ENCODE measurements around the gene FAM117A.

The FAM117A gene

GRCh38 chr17:49763735-49764558 is at the start of gene FAM117A:
TSS of gene FAM117A (minus strand) at chr17:49764131. CDS start at chr17:49764087, 44 bp downstream.
- peak; percentile 99 for DNase-seq (ENCODE audit: low read depth, low spot score)

- no peak for DNase-seq (ENCODE audit: low read depth, low spot score)
These were observed 45.1 kb upstream of the FAM117A start for GRCh38 chr17:49809056-49809455.

GRCh38 chr17:49798738-49799137 is 34.8 kb upstream of the FAM117A start:
- no peak for DNase-seq (ENCODE audit: low read depth, low spot score)

GRCh38 chr17:49798182-49798581 is 34.3 kb upstream of the FAM117A start:
- DNase-seq (ENCODE audit: low read depth, low spot score), result no peak

- DNase-seq (ENCODE audit: low read depth, low spot score), result no peak
These were observed 31.4 kb upstream of the FAM117A start for GRCh38 chr17:49795372-49795771.

GRCh38 chr17:49793309-49793708 is 29.4 kb upstream of the FAM117A start:
- no peak for DNase-seq (ENCODE audit: low read depth, low spot score)

- no peak for DNase-seq (ENCODE audit: low read depth, low spot score)
These were observed 25.3 kb upstream of the FAM117A start for GRCh38 chr17:49789243-49789578.

- peak; percentile 100 for DNase-seq (ENCODE audit: low read depth, low spot score)
These were observed 24.7 kb upstream of the FAM117A start, which contains the start of gene KAT7 for GRCh38 chr17:49788478-49789242. TSS of gene KAT7 (plus strand) at chr17:49788681. CDS start at chr17:49788835, 154 bp downstream.

GRCh38 chr17:49787884-49788477 is 24.1 kb upstream of the FAM117A start:
- no peak for DNase-seq (ENCODE audit: low read depth, low spot score)

- DNase-seq (ENCODE audit: low read depth, low spot score), result no peak
These were observed 20.7 kb upstream of the FAM117A start for GRCh38 chr17:49784636-49785035.

GRCh38 chr17:49783791-49784190 is 19.9 kb upstream of the FAM117A start:
- DNase-seq (ENCODE audit: low read depth, low spot score), result no peak

GRCh38 chr17:49783071-49783715 is 19.3 kb upstream of the FAM117A start:
- no peak for DNase-seq (ENCODE audit: low read depth, low spot score)

GRCh38 chr17:49779739-49780231 is 15.9 kb upstream of the FAM117A start:
- peak; percentile 80 for DNase-seq (ENCODE audit: low read depth, low spot score)

GRCh38 chr17:49779156-49779738 is 15.3 kb upstream of the FAM117A start:
- DNase-seq (ENCODE audit: low read depth, low spot score), result no peak

- DNase-seq (ENCODE audit: low read depth, low spot score), result no peak
These were observed 13.6 kb upstream of the FAM117A start for GRCh38 chr17:49777563-49777962.

GRCh38 chr17:49776551-49777300 is 12.8 kb upstream of the FAM117A start:
- DNase-seq (ENCODE audit: low read depth, low spot score), result peak; percentile 45

- DNase-seq (ENCODE audit: low read depth, low spot score), result peak; percentile 51
These were observed 11.8 kb upstream of the FAM117A start for GRCh38 chr17:49775546-49776260.

GRCh38 chr17:49766918-49767530 is 3.1 kb upstream of the FAM117A start:
- no peak for DNase-seq (ENCODE audit: low read depth, low spot score)

GRCh38 chr17:49764559-49765180 is 739 bp upstream of the FAM117A start:
- DNase-seq (ENCODE audit: low read depth, low spot score), result peak; percentile 11
